ENCODE results near the gene MDM2.

GRCh38 chr12:68884251-68884650 is 76.3 kb downstream of the MDM2 start:
- TF ChIP-seq, protein P1, sequence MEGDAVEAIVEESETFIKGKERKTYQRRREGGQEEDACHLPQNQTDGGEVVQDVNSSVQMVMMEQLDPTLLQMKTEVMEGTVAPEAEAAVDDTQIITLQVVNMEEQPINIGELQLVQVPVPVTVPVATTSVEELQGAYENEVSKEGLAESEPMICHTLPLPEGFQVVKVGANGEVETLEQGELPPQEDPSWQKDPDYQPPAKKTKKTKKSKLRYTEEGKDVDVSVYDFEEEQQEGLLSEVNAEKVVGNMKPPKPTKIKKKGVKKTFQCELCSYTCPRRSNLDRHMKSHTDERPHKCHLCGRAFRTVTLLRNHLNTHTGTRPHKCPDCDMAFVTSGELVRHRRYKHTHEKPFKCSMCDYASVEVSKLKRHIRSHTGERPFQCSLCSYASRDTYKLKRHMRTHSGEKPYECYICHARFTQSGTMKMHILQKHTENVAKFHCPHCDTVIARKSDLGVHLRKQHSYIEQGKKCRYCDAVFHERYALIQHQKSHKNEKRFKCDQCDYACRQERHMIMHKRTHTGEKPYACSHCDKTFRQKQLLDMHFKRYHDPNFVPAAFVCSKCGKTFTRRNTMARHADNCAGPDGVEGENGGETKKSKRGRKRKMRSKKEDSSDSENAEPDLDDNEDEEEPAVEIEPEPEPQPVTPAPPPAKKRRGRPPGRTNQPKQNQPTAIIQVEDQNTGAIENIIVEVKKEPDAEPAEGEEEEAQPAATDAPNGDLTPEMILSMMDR (conservative IDR thresholded peaks at IDR 0.05; ENCODE audit: low read length): no peak
- no peak for TF ChIP-seq EZH2phosphoT487 (IDR thresholded peaks at IDR 0.05; ENCODE audit: borderline replicate concordance, low read depth, low read length)

Data from OCI-LY7 (cell line).